ENCODE measurements around the gene RNF150.

- TF ChIP-seq POLR2A (IDR thresholded peaks at IDR 0.05) (no peak), EP300 (IDR thresholded peaks at IDR 0.05) (no peak)
Measured at GRCh38 chr4:141170671-141171070, 37.4 kb upstream of the RNF150 start.

All from tibial nerve (tissue), 3 donors.